GM12873 (cell line): ENCODE results near the gene CXCL14.

ENCODE experiments used
- CTCF ChIP-seq: IDR thresholded peaks from 2 replicates; pipeline ENCODE4 v1.5.1; 2012; ENCODE audit warnings: low read depth, mild to moderate bottlenecking, moderate library complexity, low read length, control low read depth; ENCODE audit not compliant: insufficient read depth; ENCODE audit errors: missing control alignments

The CXCL14 gene

GRCh38 chr5:135547590-135548254 is 31.1 kb downstream of the CXCL14 start:
- no peak for TF ChIP-seq CTCF

- TF ChIP-seq CTCF: no peak
Observed at GRCh38 chr5:135546912-135547311, 31.9 kb downstream of the CXCL14 start.

GRCh38 chr5:135546101-135546500 is 32.7 kb downstream of the CXCL14 start:
- TF ChIP-seq CTCF: no peak

- TF ChIP-seq CTCF: no peak
Observed at GRCh38 chr5:135545099-135545498, 33.7 kb downstream of the CXCL14 start.

GRCh38 chr5:135543485-135544304 is 35.1 kb downstream of the CXCL14 start:
- TF ChIP-seq CTCF: no peak

GRCh38 chr5:135543001-135543484 is 35.7 kb downstream of the CXCL14 start:
- TF ChIP-seq CTCF: no peak

GRCh38 chr5:135541807-135542502 is 36.8 kb downstream of the CXCL14 start:
- TF ChIP-seq CTCF: no peak
